Activated naive CD4-positive, alpha-beta T cell treated with Interleukin-2 at 50 U/mL for 16 hours (primary cell): Measurements from ENCODE around the gene RAVER1.
A peak's percentile ranks its signal among the peaks of the same experiment; 100 is the strongest.
"Not testable (repeated sequence)": the region's sequence is repeated elsewhere in the genome, so short reads cannot be mapped to it uniquely, and the experiment has no call there.

ENCODE experiments used
- DNase-seq: peaks from one replicate; pipeline ENCODE4 v3.0.0-alpha.2; 2020

RAVER1 gene

GRCh38 chr19:10343495-10343894, 10.2 kb upstream of the RAVER1 start:
- DNase-seq = no peak

- no peak for DNase-seq
Observed at GRCh38 chr19:10339977-10340376, 6.6 kb upstream of the RAVER1 start.

- DNase-seq = peak; percentile 71
Observed at GRCh38 chr19:10339380-10339960, 6.1 kb upstream of the RAVER1 start, which contains the start of gene ICAM3. Gene ICAM3 (minus strand): TSS chr19:10339624. CDS start chr19:10339614, 10 bp downstream.

GRCh38 chr19:10338940-10339339, 5.6 kb upstream of the RAVER1 start:
- DNase-seq = no peak

- not testable (repeated sequence) for DNase-seq
Observed at GRCh38 chr19:10336725-10337124, 3.4 kb upstream of the RAVER1 start.

- no peak for DNase-seq
Observed at GRCh38 chr19:10335352-10335985, 2.1 kb upstream of the RAVER1 start.

GRCh38 chr19:10334588-10335351, 1.4 kb upstream of the RAVER1 start:
- DNase-seq = peak; percentile 30

- no peak for DNase-seq
Observed at GRCh38 chr19:10333758-10334587, 644 bp upstream of the RAVER1 start.

- no peak for DNase-seq
Observed at GRCh38 chr19:10332158-10332964, 968 bp downstream of the RAVER1 start.

- no peak for DNase-seq
Observed at GRCh38 chr19:10329555-10329954, 3.8 kb downstream of the RAVER1 start.

- DNase-seq = no peak
Observed at GRCh38 chr19:10328558-10329429, 4.5 kb downstream of the RAVER1 start.

- DNase-seq = no peak
Observed at GRCh38 chr19:10327793-10328192, 5.5 kb downstream of the RAVER1 start.

- DNase-seq = no peak
Observed at GRCh38 chr19:10325732-10326131, 7.6 kb downstream of the RAVER1 start.

GRCh38 chr19:10321874-10322835, 11.2 kb downstream of the RAVER1 start:
- DNase-seq = no peak

GRCh38 chr19:10321417-10321797, 11.9 kb downstream of the RAVER1 start:
- DNase-seq = no peak

- DNase-seq = no peak
Observed at GRCh38 chr19:10320602-10321416, 12.5 kb downstream of the RAVER1 start.

- no peak for DNase-seq
Observed at GRCh38 chr19:10318807-10319682, 14.3 kb downstream of the RAVER1 start.

- no peak for DNase-seq
Observed at GRCh38 chr19:10317857-10318462, 15.4 kb downstream of the RAVER1 start.
